ENCODE measurements around the gene SVEP1.
"Not testable (repeated sequence)": the region's sequence is repeated elsewhere in the genome, so short reads cannot be mapped to it uniquely, and the experiment has no call there.

Gene SVEP1

DNA sequence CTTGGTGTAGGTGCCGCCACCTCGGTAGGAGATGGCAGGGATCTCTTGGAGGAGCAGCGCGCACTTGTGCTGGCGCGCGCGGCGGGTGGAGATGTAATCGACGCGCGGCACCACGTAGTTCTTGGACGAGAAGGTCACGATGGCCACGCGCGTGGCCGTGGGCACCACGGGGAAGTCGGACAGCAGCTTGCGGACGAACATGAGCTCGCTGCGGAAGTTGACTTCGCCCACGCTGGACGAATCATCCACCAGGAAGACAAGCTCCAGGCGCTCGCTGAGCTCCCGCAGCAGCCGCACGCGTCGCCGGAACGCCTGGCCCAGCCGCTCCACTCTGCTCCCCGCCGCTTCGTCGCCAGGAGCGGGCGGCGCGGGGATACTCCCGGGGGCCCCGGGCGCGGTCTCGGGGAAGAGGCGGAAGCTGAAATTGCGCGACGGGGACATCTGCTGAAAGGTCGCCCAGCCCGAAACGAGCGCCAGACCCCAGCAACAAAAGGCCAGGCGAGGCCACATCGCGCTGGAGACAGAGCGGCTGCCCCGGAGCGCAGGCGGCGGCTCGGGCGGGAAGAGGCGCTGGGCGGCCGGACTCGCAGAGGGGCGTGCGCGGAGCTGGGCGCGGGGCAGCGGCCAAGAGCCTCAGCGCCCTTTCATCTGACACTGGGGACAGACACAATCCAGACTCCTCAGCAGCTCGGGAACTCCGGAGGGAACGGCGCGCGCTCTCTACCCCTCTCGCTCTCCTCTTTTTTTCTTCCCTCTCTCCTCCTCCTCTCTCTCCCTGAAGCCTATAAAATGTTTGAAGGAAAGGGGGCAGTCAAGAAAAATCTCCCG lies at the start of gene SVEP1:
SVEP1 (minus strand) TSS at position 708 of the 828 bp plus-strand sequence; CDS start at position 510, 198 bp downstream.
- DNase-seq: no peak

DNA sequence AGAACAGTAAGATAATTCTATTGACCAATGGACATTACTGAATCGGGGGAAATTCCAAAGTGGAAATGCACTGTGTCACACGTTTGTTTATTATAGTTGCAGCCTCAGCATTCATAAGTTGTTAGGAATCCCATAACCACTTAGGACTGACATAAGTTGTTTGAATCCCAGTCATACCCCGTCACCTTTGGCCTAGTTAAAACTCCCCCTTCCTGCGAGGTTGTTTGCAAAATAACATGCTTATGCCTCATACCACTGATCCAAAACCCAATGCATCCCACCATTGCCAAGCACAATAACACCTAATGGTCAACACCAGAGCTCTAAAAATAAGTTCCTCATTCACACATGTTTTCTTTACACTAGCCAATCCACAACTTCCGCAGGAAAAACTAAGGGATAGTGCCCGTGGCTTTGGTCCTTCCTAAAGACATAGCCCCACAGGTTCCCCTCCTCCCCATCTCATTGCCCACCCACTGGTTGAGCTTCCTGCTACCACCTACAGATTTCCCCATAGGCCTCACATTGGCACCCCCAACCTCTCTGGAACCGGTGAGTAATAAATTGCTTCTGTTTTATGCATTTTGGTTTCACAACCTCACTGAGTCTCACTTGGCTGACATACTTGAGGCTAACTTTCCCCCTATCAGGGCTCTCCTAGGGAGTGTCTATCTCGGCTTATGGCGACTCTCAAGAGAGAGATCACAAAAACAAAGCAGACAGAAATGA lies 46.7 kb upstream of the SVEP1 start:
- DNase-seq: no peak

DNA sequence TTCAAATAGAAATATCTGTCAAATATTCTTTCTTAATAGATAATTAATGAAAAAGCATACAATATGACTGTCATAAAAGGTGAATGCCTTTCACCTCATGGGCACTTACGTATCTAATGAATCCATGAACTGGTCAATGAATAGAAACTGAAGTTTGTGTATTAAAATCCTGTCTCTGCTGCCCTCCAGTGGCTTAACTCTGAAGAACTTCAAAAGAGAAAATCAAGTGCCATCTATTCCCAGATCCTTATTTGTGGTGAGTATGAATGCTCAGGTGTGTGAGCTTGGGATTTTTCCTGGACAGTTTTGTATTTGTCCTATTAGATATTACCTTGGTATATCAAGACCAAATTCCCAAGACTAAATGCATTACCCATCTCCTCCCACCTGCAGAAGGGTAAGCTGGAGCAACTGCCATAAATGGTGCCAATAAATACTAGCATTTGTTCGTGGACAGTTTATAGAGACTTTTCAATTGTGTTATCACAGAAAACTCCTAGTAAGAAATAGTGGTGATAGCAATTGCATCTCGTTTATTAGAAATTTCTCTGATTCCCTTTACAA lies 44.0 kb upstream of the SVEP1 start:
- DNase-seq: peak; percentile 3

DNA sequence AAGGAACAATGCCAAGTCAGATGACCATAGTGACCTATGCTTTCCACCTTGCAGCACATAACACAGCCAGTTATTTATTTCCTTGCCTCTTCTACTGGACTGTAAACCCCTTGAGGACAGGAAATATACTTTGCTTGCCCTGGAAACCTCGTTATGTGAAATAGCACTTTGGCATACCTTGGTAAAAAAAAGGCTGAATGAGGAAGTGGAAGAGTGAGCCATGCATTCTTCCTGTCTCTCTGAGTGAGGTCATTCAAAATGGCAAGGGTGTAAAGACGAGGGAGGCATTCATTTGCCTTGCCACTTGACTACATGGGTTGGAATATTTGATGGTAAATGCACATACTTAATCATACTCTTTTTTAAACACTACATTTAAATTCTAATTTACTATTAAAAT lies 42.8 kb upstream of the SVEP1 start:
- DNase-seq: no peak

DNA sequence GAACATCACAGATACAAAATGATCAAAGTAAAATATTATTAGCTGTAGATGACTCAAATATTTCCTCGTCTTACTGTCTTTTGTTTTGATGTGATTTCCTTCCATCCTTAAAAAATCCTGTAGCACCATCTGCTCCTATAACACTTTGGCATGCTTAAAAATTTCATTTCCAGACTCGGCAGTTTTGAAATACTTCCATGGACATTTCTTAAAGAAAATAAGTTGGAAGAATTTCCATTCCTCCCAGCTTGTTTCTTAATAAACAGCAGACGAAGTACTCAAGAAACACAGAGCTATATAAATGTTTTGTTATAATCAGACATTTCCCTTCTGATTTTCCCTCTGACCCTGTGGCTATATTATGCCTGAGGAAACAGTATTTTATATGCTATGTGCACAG lies 41.2 kb upstream of the SVEP1 start:
- DNase-seq: no peak

DNA sequence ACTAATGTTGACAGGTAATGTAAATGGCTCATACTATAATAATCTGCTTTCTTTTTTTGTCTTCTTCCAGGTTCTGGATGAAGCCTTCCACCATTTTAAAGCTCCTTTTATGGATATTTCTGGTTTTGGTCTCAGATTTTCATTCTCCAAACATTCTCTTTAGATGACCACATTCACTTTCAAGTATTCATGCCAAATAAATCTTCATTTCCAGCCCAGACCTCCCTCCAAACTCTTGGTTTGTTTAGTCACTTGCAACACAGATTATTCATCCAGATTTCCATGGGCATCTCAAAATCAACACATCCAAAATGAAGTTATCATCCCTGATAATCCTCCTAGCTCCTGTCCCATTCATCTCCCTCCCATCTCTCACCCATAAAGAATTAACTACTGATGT lies 40.3 kb upstream of the SVEP1 start:
- DNase-seq: no peak

DNA sequence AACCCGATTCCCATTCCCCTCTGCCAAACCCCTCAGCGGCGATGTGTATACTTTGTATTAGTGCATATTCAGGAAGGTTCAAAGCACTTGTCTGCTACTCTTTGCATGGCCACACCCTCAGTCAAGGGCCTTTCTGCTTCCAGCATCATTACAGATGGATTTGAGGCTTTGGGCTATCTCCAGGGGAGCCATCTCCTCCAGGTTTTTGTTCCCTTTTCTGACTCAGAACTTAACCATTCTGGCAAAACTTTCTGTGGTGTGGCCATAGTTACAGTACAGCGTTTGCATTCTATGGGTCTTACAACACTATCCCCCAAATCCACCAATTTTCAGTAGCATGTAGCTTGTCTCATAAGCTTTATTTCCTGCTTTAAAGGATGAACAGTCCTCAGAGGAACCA lies 36.0 kb upstream of the SVEP1 start:
- no peak for DNase-seq

DNA sequence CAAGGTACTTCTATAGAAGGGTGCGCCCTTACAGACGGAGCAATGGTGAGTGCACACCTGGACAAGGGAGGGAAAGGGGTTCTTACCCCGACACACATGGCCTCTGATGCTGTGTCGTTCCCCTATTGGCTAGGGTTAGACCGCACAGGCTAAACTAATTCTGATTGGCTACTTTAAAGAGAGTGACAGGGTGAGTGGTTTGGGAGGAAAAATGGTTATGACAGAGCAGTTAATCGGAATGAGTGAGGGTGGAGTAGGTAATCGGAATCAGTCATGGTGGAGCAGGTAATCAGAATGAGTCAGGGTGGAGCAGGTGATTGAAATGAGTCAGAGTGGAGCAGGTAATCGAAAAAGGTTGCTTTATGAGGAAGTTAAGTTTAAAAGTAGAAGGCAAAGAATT lies 35.0 kb upstream of the SVEP1 start:
- not testable (repeated sequence) for DNase-seq

DNA sequence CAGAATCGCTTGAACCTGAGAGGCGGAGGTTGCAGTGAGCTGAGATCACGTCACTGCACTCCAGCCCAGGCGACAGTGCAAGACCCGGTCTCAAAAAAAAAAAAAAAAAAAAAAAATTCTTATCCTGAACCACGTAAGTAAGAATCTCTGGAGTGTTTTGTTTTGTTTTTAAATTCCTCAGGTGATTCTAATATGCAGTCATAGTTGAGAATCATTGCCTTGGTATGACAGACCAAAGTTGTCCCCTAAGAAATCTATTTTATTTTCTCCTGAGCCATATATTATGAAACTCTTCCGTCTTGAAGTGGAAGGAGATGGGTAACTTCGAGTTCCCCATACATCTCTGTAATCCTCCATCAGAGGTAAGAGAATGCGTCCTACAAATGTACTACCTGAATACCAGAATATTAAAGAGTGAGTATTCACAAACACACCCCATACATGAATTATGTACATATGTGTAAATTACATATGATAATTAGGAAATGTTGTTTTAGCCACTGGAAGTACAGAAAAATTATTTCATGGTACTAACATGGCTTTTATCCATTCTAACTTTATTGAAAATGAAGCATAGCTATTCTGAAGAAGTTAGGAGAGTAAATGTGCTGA lies 26.7 kb upstream of the SVEP1 start:
- DNase-seq: no peak

DNA sequence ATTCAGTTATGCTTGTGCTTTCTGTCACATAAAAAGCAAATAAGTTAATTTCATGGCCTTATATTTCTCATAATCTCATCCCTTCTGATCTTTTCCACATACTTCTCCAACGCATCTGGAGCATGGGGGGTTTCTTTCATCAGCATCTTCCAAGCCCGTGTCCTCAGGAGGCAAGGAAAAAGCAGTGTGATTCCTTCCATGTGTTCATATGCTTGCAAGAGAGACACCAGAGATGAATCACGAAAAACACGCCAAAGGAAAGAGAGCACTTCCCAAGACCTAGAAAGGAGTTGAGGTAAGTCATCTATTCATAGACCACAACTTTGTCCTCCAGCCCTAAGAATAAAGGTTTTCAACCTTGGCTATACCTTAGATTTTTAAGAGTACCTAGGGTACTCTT lies 26.0 kb upstream of the SVEP1 start:
- DNase-seq: no peak

DNA sequence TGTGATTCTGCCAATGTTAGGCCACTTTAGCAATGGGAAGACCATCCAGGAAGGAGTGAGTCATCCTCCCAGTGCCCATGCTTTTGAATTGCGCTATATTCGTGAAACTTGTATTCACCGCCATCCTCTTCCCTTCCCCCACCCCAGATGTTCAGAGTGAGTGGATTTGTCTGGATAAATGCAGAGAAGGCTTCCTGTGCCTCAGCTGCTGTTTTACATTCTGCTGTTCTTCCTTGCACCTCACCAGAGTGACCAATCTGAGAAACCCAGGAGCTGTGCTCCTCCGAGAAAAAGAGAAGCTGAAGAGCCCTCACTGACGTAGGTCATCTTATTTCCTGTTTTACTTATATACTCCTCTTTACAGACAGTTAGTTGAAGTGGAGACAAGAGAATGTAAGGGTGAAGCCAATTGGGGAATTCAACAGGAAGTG lies 24.6 kb upstream of the SVEP1 start:
- DNase-seq: no peak

DNA sequence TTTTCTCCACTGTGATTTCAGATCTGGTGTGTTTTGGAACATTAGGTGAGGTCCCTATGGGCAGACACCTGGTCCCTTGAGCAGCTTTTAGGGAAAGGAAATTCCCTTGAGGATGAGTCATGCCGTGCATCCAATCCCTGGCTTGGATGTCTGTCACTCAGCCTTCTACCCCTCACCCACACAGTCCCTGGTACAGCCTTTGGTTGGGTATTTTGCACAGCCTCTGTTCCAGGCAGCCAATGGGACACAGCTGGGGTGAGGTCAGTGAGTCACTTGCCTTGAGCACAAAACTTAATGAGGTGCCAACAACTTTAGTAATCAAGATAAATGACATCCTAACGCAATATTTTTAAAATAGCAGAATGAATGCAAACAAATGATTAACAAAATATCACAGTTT lies 22.7 kb upstream of the SVEP1 start:
- DNase-seq: no peak

DNA sequence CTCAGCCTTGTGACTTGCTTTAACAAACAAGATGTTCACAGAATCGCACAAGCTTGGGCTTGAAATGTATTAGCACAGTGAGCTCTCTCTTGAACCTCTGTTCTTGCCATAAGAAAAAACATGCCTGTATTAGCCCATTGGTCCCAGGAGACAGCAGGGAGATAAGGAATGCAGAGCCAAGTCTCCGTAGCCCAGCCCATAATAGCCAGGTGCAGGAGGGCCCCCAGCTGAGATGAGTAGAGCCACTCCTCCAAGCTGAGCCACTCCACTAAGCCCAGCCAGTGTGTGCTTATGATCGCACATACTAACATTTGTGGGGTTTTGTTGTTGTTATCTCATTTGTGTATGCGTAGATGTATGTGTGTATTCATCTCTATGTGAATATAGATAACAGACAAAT lies 21.6 kb upstream of the SVEP1 start:
- no peak for DNase-seq

DNA sequence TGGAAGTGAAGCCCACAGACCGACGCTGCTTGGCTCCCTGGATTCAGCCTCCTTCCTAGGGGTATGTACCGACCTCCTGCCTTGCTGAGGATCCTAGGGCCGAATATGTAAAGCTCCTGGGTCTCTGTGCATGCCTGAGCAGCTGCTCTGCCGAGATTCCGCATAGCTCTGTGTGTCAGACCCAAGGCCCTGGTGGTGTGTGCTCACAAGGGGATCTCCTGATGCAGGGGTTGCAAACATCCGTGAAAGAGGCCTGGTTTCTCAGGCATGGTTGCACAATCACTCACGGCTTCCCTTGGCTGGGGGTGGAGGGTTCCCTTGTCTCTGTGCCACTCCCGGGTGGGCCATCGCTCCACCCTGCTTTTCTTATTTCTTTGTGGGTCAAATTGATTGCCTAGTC lies 19.9 kb upstream of the SVEP1 start:
- DNase-seq: no peak

DNA sequence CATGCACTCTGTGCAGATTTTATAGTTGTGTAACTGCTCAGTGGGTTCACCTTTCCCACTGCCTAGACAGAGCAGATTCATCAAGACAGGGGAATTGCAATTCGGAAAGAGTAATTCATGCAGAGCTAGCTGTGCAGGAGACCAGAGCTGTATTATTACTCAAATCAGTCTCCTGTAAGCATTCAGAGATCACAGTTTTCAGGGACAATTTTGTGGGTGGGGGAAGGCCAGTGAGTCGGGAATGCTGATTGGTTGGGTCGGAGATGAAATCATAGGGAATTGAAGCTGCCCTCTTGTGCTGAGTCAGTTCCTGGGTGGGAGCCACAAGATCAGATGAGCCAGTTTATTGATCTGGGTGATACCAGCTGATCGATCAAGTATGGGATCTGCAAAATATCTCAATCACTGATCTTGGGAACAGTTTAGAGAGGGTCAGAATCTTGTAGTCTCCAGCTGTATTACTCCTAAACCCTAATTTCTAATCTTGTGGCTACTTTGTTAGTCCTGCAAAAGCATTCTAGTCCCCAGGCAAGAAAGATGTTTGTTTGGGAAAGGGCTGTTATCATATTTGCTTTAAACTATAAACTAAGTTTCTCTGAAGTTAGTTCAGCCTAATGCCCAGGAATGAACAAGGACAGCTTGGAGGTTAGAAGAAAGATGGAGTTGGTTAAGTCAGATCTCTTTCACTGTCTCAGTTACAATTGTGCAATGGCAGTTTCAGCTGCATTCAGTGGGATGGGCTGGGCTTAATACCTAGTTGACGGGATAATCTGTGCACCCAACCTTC lies 12.7 kb upstream of the SVEP1 start:
- DNase-seq: no peak

DNA sequence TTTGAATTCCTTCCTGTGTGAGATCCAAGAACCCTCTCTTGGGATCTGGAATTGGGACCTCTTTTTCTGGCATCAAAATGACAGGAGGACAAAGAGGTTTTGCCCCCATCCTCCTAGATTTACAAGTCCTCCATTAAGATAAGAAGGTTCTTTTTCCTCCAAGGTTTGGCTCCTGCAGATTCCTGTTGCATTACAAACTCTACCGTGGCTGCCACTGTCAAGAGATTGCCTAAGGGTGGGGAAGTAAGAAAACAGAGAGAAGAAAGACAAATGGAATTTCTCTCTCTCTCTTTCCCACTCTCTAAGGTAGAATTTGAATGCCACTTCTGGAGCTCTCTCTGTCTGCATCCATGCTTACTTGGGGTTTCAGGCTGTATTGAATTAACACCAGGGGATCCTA lies 12.0 kb upstream of the SVEP1 start:
- no peak for DNase-seq

DNA sequence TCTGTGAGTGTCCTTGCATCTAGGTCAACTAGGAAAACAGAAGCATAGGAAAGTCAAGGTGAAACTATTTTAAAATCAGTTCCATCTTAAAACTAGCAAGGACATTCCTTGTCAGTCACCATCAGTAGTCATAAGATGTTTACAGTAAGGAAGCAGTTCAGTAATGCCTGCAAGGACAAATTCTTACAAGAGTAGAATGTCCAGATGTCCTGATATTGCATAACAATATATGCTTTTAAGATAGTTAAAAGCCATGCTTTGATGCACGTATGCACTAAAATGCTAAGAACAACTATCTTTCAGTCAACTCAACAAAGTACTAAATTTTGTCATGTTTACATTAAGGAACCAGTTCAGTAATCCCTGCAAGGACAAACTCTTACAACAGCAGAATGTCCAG lies 11.3 kb upstream of the SVEP1 start:
- DNase-seq: no peak

DNA sequence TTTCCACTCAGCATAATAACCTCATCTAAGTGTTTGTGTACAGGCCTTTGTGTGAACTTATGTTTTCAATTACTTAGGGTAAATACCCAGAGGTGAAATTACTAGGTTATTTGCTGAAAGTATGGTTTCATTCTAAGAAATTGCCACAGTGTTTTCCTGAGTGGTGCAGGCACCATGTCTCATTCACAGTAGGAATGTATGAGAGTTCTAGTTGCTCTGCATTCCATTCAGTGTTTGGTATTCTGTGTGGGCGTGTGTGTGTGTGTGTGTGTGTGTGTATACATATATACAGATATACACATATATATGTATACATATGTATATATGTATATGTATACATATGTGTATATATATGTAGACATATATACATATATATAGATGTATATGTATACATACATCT lies 8.8 kb upstream of the SVEP1 start:
- no peak for DNase-seq

DNA sequence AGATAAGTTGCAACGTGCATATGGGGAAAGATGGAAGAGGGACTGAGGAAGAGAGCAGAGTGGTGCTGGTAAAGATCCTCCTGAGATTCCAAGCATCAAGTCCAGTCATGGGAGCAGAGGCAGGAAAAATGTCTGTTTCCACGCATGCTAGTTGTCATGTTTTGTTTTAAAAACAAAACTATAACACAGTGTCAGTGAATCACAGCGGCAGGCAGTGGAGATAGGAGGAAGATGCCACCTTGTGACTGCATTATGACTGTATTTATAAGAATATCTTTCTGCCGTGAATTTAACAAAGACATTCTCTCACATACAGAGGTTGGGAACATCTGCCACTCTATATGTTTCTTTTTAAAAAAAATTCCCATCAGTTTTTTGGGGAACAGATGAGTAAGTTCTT lies 3.7 kb upstream of the SVEP1 start:
- no peak for DNase-seq

DNA sequence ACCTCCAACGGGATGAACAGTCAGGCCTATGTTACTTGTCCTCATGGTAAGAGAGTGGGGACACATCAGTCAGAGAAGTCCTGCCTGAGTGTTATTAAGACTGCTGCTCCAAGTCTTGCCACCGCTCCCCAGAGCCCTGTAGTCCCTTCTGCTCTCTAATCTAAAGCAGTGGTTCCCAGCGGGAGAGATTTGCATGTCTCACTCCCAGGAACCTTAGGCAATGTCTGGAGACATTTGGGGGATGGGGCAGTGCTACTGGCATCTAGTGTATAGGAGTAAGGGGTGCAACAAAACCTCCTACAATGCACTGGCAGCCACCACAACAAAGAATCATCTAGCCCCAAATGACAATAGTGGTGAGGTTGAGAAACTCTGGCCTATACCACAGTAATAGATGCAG lies 2.6 kb upstream of the SVEP1 start:
- no peak for DNase-seq

DNA sequence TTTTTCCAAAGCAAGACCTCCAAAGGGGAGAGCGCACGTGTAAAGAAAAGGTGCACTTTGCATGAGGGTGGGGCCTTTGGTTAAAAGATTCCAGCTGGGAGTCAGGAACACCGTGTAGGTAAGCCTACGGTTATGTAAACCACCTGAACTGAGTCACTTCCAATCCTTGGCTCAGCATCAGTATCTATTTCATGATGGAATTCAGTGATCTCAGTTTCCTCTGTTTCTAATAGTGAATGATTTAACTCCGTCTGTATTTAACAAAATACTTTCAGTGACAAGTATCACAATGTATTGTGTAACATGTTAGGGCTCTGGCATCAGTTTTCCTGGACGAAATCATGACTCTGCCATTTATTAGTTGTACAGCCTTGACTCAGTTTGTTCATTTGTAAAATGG lies 1.3 kb upstream of the SVEP1 start:
- DNase-seq: no peak

DNA sequence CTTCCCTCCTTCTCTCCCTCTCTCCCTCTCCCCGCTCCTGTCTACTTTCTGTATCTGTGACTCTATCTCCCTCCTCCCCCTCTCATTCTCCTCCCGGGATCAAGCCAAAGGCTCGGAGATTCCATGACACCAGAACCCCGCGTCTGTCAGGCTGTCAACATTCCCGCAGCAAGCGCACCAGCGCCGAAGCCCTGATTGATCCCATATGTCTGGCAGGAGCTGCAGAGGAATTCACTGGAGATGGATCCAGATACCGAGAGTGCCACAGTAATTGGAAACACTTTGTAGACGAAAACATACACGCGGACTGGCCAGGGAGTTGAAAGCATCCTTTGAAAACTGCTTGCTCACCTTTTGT lies 300 bp upstream of the SVEP1 start:
- no peak for DNase-seq

DNA sequence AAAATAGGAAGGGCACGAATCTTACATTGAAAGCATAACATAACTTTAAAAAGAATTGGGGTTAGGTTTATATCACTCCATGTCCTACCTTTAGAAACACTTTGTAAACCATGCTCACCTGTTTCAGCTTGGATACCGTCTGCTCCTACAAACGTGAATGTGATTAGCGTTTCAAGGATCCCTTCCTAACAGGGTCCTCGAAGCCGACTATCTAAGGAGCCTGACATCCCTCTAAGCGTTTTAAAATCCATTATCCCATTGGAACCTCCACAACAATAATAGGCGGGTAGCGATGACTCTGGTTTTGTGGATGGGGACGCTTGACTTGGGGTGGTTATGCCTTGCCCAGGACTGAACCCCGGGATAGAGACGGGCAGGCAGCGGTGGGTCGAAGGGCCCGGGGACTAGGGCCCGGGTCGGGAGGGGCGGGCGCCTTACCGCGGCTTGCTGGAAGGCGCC lies 937 bp downstream of the SVEP1 start:
- no peak for DNase-seq

All from CD4-positive, alpha-beta T cell treated with Interleukin-17A for 4 hours (primary cell).